Ascending aorta (tissue), 2 donors: ENCODE results near the gene PI4K2A. TPM values are rescaled to one million over a fixed set of nuclear protein-coding genes. Genes with fewer than 3 reads are reported as not detected.

Source experiments
- DNase-seq, 2 donors: peaks; one replicate each; pipeline ENCODE4 v3.0.0-alpha.2; 2019; ENCODE audit warnings: low spot score in 2 of 2
- H3K27ac ChIP-seq, 2 donors: fragments of 200-600 bp; sonication (generic); one replicate each; pipeline ENCODE4 v1.5.1; 2016 to 2017; ENCODE audit warnings: mild to moderate bottlenecking in 1 of 2
- H3K27me3 ChIP-seq: fragments of 200-600 bp; sonication (generic); one replicate; pipeline ENCODE4 v1.5.1; 2017
- H3K36me3 ChIP-seq, 2 donors: fragments of 200-600 bp; sonication (generic); one replicate each; pipeline ENCODE4 v1.5.1; 2016
- H3K4me1 ChIP-seq, 2 donors: fragments of 200-600 bp; sonication (generic); one replicate each; pipeline ENCODE4 v1.5.1; 2016 to 2017; ENCODE audit warnings: mild to moderate bottlenecking in 1 of 2
- H3K4me3 ChIP-seq, 2 donors: fragments of 200-600 bp; sonication (generic); one replicate each; pipeline ENCODE4 v1.5.1; 2016 to 2017; ENCODE audit warnings: mild to moderate bottlenecking in 1 of 2
- H3K9me3 ChIP-seq, 2 donors: fragments of 200-600 bp; sonication (generic); one replicate each; pipeline ENCODE4 v1.5.1; 2016
- intact Hi-C: fragments of 100-400 bp; cut with DNase I; formaldehyde crosslinking; loops from one replicate; pipeline ENCODE4 v1.15.1; 2023
- total RNA-seq: library from RNA; depleted of rRNA; stranded (reverse); fragments of >200 nt; gene quantifications from one replicate; pipeline ENCODE4 v1.1.0, GENCODE V29; 2016
- TF ChIP-seq, protein P1 (sequence below), 3 experiments: fragments of 200-600 bp in 2 of 3; fragments of 450-650 bp in 1 of 3; sonication (generic) in 2 of 3; IDR thresholded peaks; one replicate each; pipeline ENCODE4 v1.5.1; 2016 to 2019; ENCODE audit warnings: antibody characterized with exemption in 3 of 3, mild to moderate bottlenecking in 1 of 3, moderate library complexity in 1 of 3

Gene PI4K2A
- total RNA-seq, 1 donor from 2014 or later = 33.7 TPM

- Histone ChIP-seq H3K9me3 (no peaks in the 10 kb centered on the region), H3K36me3 (peaks cover 3 to 23% of the 10 kb centered on the region in 2 donors), H3K27me3 (no peaks in the 10 kb centered on the region), H3K27ac (peak overlapping the region; percentile 8 to 57), H3K4me1 (peaks cover 11 to 31% of the 10 kb centered on the region in 2 donors), H3K4me3 (no peak overlapping the region)
- DNase-seq = no peak
- intact Hi-C loops = no loop called here
- TF ChIP-seq, protein P1, sequence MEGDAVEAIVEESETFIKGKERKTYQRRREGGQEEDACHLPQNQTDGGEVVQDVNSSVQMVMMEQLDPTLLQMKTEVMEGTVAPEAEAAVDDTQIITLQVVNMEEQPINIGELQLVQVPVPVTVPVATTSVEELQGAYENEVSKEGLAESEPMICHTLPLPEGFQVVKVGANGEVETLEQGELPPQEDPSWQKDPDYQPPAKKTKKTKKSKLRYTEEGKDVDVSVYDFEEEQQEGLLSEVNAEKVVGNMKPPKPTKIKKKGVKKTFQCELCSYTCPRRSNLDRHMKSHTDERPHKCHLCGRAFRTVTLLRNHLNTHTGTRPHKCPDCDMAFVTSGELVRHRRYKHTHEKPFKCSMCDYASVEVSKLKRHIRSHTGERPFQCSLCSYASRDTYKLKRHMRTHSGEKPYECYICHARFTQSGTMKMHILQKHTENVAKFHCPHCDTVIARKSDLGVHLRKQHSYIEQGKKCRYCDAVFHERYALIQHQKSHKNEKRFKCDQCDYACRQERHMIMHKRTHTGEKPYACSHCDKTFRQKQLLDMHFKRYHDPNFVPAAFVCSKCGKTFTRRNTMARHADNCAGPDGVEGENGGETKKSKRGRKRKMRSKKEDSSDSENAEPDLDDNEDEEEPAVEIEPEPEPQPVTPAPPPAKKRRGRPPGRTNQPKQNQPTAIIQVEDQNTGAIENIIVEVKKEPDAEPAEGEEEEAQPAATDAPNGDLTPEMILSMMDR (IDR thresholded peaks at IDR 0.05) = no peak
Observed at GRCh38 chr10:97723001-97723400, 82.5 kb downstream of the PI4K2A start.

- Histone ChIP-seq H3K9me3 (no peaks in the 10 kb centered on the region), H3K27me3 (no peaks in the 10 kb centered on the region), H3K4me3 (no peak overlapping the region), H3K27ac (peak overlapping the region in 1 of 2 donors; percentile 37), H3K4me1 (peaks cover 0 to 17% of the 10 kb centered on the region in 2 donors), H3K36me3 (peaks cover 3 to 10% of the 10 kb centered on the region in 2 donors)
- TF ChIP-seq, protein P1 (IDR thresholded peaks at IDR 0.05) = no peak
- no peak for DNase-seq
- intact Hi-C loops = no loop called here
Observed at GRCh38 chr10:97724341-97724941, 84.0 kb downstream of the PI4K2A start.

Other genes with a start within 250 kb of the PI4K2A start
- gene RRP12, start 239.3 kb upstream of the PI4K2A start, total RNA-seq = 5.9 TPM
- 171 TPM for gene PGAM1, start 214.5 kb upstream of the PI4K2A start, total RNA-seq
- gene EXOSC1, start 194.7 kb upstream of the PI4K2A start, total RNA-seq = 11.3 TPM
- 30.4 TPM for gene ZDHHC16, start 194.5 kb upstream of the PI4K2A start, total RNA-seq
- 34.0 TPM for gene MMS19, start 142.2 kb upstream of the PI4K2A start, total RNA-seq
- gene UBTD1, start 141.7 kb upstream of the PI4K2A start, total RNA-seq = 33.0 TPM
- gene ANKRD2, start 67.9 kb upstream of the PI4K2A start, total RNA-seq = not detected
- gene HOGA1, start 56.3 kb upstream of the PI4K2A start, total RNA-seq = 2.6 TPM
- not detected for gene C10orf62, start 51.0 kb upstream of the PI4K2A start, total RNA-seq
- 2.3 TPM for gene MORN4, start 7.2 kb upstream of the PI4K2A start, total RNA-seq
- 23.7 TPM for gene AVPI1, start 46.6 kb downstream of the PI4K2A start, total RNA-seq
- gene MARVELD1, start 73.1 kb downstream of the PI4K2A start, total RNA-seq = 43.7 TPM
- 62.2 TPM for gene ZFYVE27, start 96.5 kb downstream of the PI4K2A start, total RNA-seq
- not detected for gene SFRP5, start 131.3 kb downstream of the PI4K2A start, total RNA-seq
- gene GOLGA7B, start 209.2 kb downstream of the PI4K2A start, total RNA-seq = 0.11 TPM